ENCODE results near the gene GINS2.

Gene GINS2

GRCh38 chr16:85629326-85629725 lies 59.4 kb downstream of the GINS2 start:
- Histone ChIP-seq H3K36me3 (ENCODE audit: control insufficient read depth in 2 of 2, insufficient read depth in 2 of 2, low read length in 2 of 2) (peaks cover 0 to 9% of the 10 kb centered on the region in 2 donors), H3K27ac (ENCODE audit: low read depth in 2 of 2, low read length in 2 of 2) (no peak overlapping the region), H3K4me1 (ENCODE audit: control insufficient read depth in 2 of 2, insufficient read depth in 2 of 2, low read length in 2 of 2) (peaks cover 0 to 4% of the 10 kb centered on the region in 2 donors), H3K9me3 (ENCODE audit: control insufficient read depth in 2 of 2, low read length in 2 of 2) (no peaks in the 10 kb centered on the region), H3K27me3 (ENCODE audit: control insufficient read depth in 2 of 2, insufficient read depth in 2 of 2, low read length in 2 of 2) (no peaks in the 10 kb centered on the region), H3K9ac (ENCODE audit: low read depth in 1 of 2, low read length in 2 of 2) (no peak overlapping the region), H3K4me3 (ENCODE audit: low read length in 2 of 2) (no peak overlapping the region)

GRCh38 chr16:85628645-85629044 lies 60.1 kb downstream of the GINS2 start:
- Histone ChIP-seq H3K4me3 (ENCODE audit: low read length in 2 of 2) (no peak overlapping the region), H3K27ac (ENCODE audit: low read depth in 2 of 2, low read length in 2 of 2) (no peak overlapping the region), H3K27me3 (ENCODE audit: control insufficient read depth in 2 of 2, insufficient read depth in 2 of 2, low read length in 2 of 2) (no peaks in the 10 kb centered on the region), H3K9ac (ENCODE audit: low read depth in 1 of 2, low read length in 2 of 2) (no peak overlapping the region), H3K4me1 (ENCODE audit: control insufficient read depth in 2 of 2, insufficient read depth in 2 of 2, low read length in 2 of 2) (peaks cover 0 to 4% of the 10 kb centered on the region in 2 donors), H3K9me3 (ENCODE audit: control insufficient read depth in 2 of 2, low read length in 2 of 2) (no peaks in the 10 kb centered on the region), H3K36me3 (ENCODE audit: control insufficient read depth in 2 of 2, insufficient read depth in 2 of 2, low read length in 2 of 2) (peaks cover 0 to 9% of the 10 kb centered on the region in 2 donors)

- Histone ChIP-seq H3K4me1 (ENCODE audit: control insufficient read depth in 2 of 2, insufficient read depth in 2 of 2, low read length in 2 of 2) (peaks cover 0 to 4% of the 10 kb centered on the region in 2 donors), H3K9me3 (ENCODE audit: control insufficient read depth in 2 of 2, low read length in 2 of 2) (no peaks in the 10 kb centered on the region), H3K27me3 (ENCODE audit: control insufficient read depth in 2 of 2, insufficient read depth in 2 of 2, low read length in 2 of 2) (no peaks in the 10 kb centered on the region), H3K9ac (ENCODE audit: low read depth in 1 of 2, low read length in 2 of 2) (no peak overlapping the region), H3K27ac (ENCODE audit: low read depth in 2 of 2, low read length in 2 of 2) (no peak overlapping the region), H3K4me3 (ENCODE audit: low read length in 2 of 2) (no peak overlapping the region), H3K36me3 (ENCODE audit: control insufficient read depth in 2 of 2, insufficient read depth in 2 of 2, low read length in 2 of 2) (peaks cover 0 to 9% of the 10 kb centered on the region in 2 donors)
Observed at GRCh38 chr16:85628265-85628556, 60.5 kb downstream of the GINS2 start.

GRCh38 chr16:85627526-85628264 lies 61.1 kb downstream of the GINS2 start:
- Histone ChIP-seq H3K9ac (ENCODE audit: low read depth in 1 of 2, low read length in 2 of 2) (no peak overlapping the region), H3K36me3 (ENCODE audit: control insufficient read depth in 2 of 2, insufficient read depth in 2 of 2, low read length in 2 of 2) (peaks cover 0 to 9% of the 10 kb centered on the region in 2 donors), H3K27me3 (ENCODE audit: control insufficient read depth in 2 of 2, insufficient read depth in 2 of 2, low read length in 2 of 2) (no peaks in the 10 kb centered on the region), H3K27ac (ENCODE audit: low read depth in 2 of 2, low read length in 2 of 2) (no peak overlapping the region), H3K9me3 (ENCODE audit: control insufficient read depth in 2 of 2, low read length in 2 of 2) (no peaks in the 10 kb centered on the region), H3K4me3 (ENCODE audit: low read length in 2 of 2) (no peak overlapping the region), H3K4me1 (ENCODE audit: control insufficient read depth in 2 of 2, insufficient read depth in 2 of 2, low read length in 2 of 2) (peaks cover 0 to 4% of the 10 kb centered on the region in 2 donors)

GRCh38 chr16:85627089-85627488 lies 61.7 kb downstream of the GINS2 start:
- Histone ChIP-seq H3K9ac (ENCODE audit: low read depth in 1 of 2, low read length in 2 of 2) (no peak overlapping the region), H3K27me3 (ENCODE audit: control insufficient read depth in 2 of 2, insufficient read depth in 2 of 2, low read length in 2 of 2) (no peaks in the 10 kb centered on the region), H3K36me3 (ENCODE audit: control insufficient read depth in 2 of 2, insufficient read depth in 2 of 2, low read length in 2 of 2) (peaks cover 0 to 9% of the 10 kb centered on the region in 2 donors), H3K9me3 (ENCODE audit: control insufficient read depth in 2 of 2, low read length in 2 of 2) (no peaks in the 10 kb centered on the region), H3K4me1 (ENCODE audit: control insufficient read depth in 2 of 2, insufficient read depth in 2 of 2, low read length in 2 of 2) (peaks cover 0 to 9% of the 10 kb centered on the region in 2 donors), H3K27ac (ENCODE audit: low read depth in 2 of 2, low read length in 2 of 2) (no peak overlapping the region), H3K4me3 (ENCODE audit: low read length in 2 of 2) (no peak overlapping the region)
